H1 (cell line): ENCODE measurements around the gene CCDC33. TPM values are rescaled to one million over a fixed set of nuclear protein-coding genes. Genes with fewer than 3 reads are reported as not detected.

Experiments used
- CHD7 ChIP-seq: fragments of 300-600 bp; sonication (generic); IDR thresholded peaks from 2 replicates; pipeline ENCODE4 v1.7.1; 2012; ENCODE audit warnings: low read length, moderate library complexity, mild to moderate bottlenecking, inconsistent platforms; ENCODE audit not compliant: insufficient replicate concordance
- RXRA ChIP-seq: IDR thresholded peaks from 2 replicates; pipeline ENCODE4 v1.6.1; 2011; ENCODE audit warnings: low read depth, mild to moderate bottlenecking, low read length, moderate library complexity; ENCODE audit not compliant: insufficient read depth
- SIRT6 ChIP-seq: IDR thresholded peaks from one replicate; pipeline ENCODE4 v1.7.1; 2012; ENCODE audit warnings: low read length, inconsistent platforms
- polyA plus RNA-seq, 7 experiments: library from polyadenylated mRNA; depleted of rRNA in 3 of 7; stranded (reverse) in 5 of 7; unstranded in 2 of 7; fragments of >200 nt in 5 of 7; fragments of 200-250 nt in 2 of 7; gene quantifications; 1 replicate in 5 of 7; 2 replicates in 1 of 7; 4 replicates in 1 of 7; pipeline versions ENCODE4 v1.2.1 to v1.2.3, GENCODE V29; 2011 to 2013; ENCODE audit warnings: missing spikeins in 2 of 7, mixed read lengths in 2 of 7
- total RNA-seq: library from RNA; stranded (reverse); fragmentation: NEBNext Ultra II Directional; extraction: Animal tissue kit (Norgen Biotek cat#: 25700); gene quantifications from 2 replicates; pipeline ENCODE4 v1.2.1, GENCODE V29; 2021

CCDC33 gene
- total and polyA plus RNA-seq, 2 of the 8 experiments (the other 6 are each of a cell fraction or from before 2014, with no cell fraction given): 2.0 to 2.7 TPM

DNA sequence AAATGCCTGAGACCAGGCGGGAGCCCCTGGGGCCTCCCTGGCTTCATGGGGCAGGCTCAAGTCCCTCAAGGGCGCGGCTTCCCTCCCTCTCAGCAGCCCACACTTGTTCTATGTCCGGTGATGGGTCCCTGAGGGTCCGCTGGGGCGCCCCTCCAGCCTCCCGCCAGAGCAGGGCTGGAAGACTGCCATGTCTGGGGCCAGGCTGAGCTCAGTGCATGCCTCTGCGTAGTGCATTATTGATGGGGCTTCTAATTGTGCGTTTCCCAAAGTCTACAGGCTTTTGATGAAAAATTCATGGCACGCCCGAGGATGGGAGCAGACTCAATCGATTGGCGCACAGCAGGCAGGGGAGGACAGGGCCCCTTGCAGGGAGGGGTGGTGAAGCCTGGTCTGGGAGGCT is 80.0 kb downstream of the CCDC33 start (continued):
- TF ChIP-seq CHD7 (no peak), SIRT6 (no peak), RXRA (no peak)
